ENCODE results near the gene DOLPP1. TPM values are rescaled to one million over a fixed set of nuclear protein-coding genes. Genes with fewer than 3 reads are reported as not detected.

Gene DOLPP1
- total and polyA plus RNA-seq, 2 of the 13 experiments (the other 11 are each of a cell fraction or from before 2014, with no cell fraction given) = 21.0 to 34.1 TPM

GRCh38 chr9:129139233-129139992 is 58.5 kb downstream of the DOLPP1 start (continued):
- TF ChIP-seq, protein P1, sequence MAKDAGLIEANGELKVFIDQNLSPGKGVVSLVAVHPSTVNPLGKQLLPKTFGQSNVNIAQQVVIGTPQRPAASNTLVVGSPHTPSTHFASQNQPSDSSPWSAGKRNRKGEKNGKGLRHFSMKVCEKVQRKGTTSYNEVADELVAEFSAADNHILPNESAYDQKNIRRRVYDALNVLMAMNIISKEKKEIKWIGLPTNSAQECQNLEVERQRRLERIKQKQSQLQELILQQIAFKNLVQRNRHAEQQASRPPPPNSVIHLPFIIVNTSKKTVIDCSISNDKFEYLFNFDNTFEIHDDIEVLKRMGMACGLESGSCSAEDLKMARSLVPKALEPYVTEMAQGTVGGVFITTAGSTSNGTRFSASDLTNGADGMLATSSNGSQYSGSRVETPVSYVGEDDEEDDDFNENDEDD (CRISPR knock-in tag; IDR thresholded peaks at IDR 0.05; ENCODE audit: borderline replicate concordance) = peak; percentile 21; the same call in 1 of the 2 replicates
- TF ChIP-seq ZSCAN12 (CRISPR knock-in tag; IDR thresholded peaks at IDR 0.05) (no peak), SMC3 (IDR thresholded peaks at IDR 0.05; ENCODE audit: low read length) (peak; percentile 79; the same call in 1 of the 2 replicates), NFYC (CRISPR knock-in tag; IDR thresholded peaks at IDR 0.05) (no peak), ZNF773 (CRISPR knock-in tag; IDR thresholded peaks at IDR 0.05; ENCODE audit: borderline replicate concordance) (no peak), ETS1 (CRISPR knock-in tag; IDR thresholded peaks at IDR 0.05) (no peak), ATF7-NPFF (CRISPR knock-in tag; IDR thresholded peaks at IDR 0.05; ENCODE audit: low read depth) (no peak), ATRX (CRISPR knock-in tag; IDR thresholded peaks at IDR 0.05; ENCODE audit: borderline replicate concordance) (no peak), MTA3 (CRISPR knock-in tag; IDR thresholded peaks at IDR 0.05) (no peak), HNRNPK (IDR thresholded peaks at IDR 0.05; ENCODE audit: low read depth, low read length, poor library complexity, severe bottlenecking) (no peak), ZEB1 (IDR thresholded peaks at IDR 0.05; ENCODE audit: insufficient replicate concordance, low read depth) (peak; percentile 6), MED13 (CRISPR knock-in tag; IDR thresholded peaks at IDR 0.05) (no peak), MED1 (CRISPR knock-in tag; IDR thresholded peaks at IDR 0.05) (peak; percentile 50; the same call in 1 of the 2 replicates), SNAPC2 (CRISPR knock-in tag; IDR thresholded peaks at IDR 0.05) (no peak), RARA (CRISPR knock-in tag; IDR thresholded peaks at IDR 0.05) (no peak), ZNF251 (CRISPR knock-in tag; IDR thresholded peaks at IDR 0.05) (no peak)
- TF ChIP-seq, protein P2, sequence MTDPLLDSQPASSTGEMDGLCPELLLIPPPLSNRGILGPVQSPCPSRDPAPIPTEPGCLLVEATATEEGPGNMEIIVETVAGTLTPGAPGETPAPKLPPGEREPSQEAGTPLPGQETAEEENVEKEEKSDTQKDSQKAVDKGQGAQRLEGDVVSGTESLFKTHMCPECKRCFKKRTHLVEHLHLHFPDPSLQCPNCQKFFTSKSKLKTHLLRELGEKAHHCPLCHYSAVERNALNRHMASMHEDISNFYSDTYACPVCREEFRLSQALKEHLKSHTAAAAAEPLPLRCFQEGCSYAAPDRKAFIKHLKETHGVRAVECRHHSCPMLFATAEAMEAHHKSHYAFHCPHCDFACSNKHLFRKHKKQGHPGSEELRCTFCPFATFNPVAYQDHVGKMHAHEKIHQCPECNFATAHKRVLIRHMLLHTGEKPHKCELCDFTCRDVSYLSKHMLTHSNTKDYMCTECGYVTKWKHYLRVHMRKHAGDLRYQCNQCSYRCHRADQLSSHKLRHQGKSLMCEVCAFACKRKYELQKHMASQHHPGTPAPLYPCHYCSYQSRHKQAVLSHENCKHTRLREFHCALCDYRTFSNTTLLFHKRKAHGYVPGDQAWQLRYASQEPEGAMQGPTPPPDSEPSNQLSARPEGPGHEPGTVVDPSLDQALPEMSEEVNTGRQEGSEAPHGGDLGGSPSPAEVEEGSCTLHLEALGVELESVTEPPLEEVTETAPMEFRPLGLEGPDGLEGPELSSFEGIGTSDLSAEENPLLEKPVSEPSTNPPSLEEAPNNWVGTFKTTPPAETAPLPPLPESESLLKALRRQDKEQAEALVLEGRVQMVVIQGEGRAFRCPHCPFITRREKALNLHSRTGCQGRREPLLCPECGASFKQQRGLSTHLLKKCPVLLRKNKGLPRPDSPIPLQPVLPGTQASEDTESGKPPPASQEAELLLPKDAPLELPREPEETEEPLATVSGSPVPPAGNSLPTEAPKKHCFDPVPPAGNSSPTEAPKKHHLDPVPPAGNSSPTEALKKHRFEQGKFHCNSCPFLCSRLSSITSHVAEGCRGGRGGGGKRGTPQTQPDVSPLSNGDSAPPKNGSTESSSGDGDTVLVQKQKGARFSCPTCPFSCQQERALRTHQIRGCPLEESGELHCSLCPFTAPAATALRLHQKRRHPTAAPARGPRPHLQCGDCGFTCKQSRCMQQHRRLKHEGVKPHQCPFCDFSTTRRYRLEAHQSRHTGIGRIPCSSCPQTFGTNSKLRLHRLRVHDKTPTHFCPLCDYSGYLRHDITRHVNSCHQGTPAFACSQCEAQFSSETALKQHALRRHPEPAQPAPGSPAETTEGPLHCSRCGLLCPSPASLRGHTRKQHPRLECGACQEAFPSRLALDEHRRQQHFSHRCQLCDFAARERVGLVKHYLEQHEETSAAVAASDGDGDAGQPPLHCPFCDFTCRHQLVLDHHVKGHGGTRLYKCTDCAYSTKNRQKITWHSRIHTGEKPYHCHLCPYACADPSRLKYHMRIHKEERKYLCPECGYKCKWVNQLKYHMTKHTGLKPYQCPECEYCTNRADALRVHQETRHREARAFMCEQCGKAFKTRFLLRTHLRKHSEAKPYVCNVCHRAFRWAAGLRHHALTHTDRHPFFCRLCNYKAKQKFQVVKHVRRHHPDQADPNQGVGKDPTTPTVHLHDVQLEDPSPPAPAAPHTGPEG (CRISPR knock-in tag; IDR thresholded peaks at IDR 0.05) = no peak

Measured in HepG2 (cell line).